IPS-20b (cell line): ENCODE measurements around the gene UBA7.

Source experiments
- H3K27ac ChIP-seq: one replicate; pipeline ENCODE4 v1.5.1; 2013; ENCODE audit warnings: low read length
- H3K27me3 ChIP-seq: 2 replicates; pipeline ENCODE4 v1.6.1; 2013; ENCODE audit warnings: mild to moderate bottlenecking, low read length, inconsistent platforms; ENCODE audit not compliant: insufficient read depth
- H3K36me3 ChIP-seq: 2 replicates; pipeline ENCODE4 v1.6.1; 2013; ENCODE audit warnings: low read depth, mild to moderate bottlenecking, inconsistent platforms, low read length, moderate library complexity; ENCODE audit not compliant: insufficient read depth
- H3K4me1 ChIP-seq: 2 replicates; pipeline ENCODE4 v1.6.1; 2013; ENCODE audit warnings: mild to moderate bottlenecking, control low read depth, inconsistent platforms, low read length, moderate library complexity; ENCODE audit not compliant: insufficient read depth
- H3K4me3 ChIP-seq: 2 replicates; pipeline ENCODE4 v1.5.1; 2013; ENCODE audit warnings: mild to moderate bottlenecking, low read length, inconsistent platforms
- H3K9ac ChIP-seq: 2 replicates; pipeline ENCODE4 v1.6.1; 2013; ENCODE audit warnings: low read depth, mild to moderate bottlenecking, inconsistent platforms, low read length, moderate library complexity
- H3K9me3 ChIP-seq: 2 replicates; pipeline ENCODE4 v1.6.1; 2013; ENCODE audit warnings: mild to moderate bottlenecking, low read depth, low read length, inconsistent platforms; ENCODE audit not compliant: insufficient read depth

UBA7 gene

DNA sequence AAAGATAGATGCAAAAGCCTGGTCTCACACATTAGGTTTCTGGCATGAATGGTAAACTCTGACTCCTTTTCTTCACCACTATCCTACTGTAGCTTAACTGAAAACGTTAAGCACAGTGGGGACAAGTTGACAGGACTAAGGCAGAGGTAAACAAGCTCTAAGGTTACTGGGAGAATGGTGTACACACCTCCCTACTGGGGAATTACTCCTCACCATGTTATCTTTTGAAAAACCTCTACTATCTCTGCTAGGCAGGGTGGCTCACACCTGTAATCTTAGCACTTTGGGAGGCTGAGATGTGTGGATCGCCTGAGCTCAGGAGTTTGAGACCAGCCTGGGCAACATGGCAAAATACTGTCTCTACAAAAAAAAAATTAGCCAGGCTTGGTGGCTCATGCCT, 56.6 kb downstream of the UBA7 start:
- H3K4me1 ChIP-seq, result no peaks in the 10 kb centered on the region
- no peaks in the 10 kb centered on the region for H3K36me3 ChIP-seq
- H3K9ac ChIP-seq, result no peak overlapping the region
- H3K9me3 ChIP-seq, result no peaks in the 10 kb centered on the region
- no peak overlapping the region for H3K4me3 ChIP-seq
- H3K27ac ChIP-seq, result no peak overlapping the region
- H3K27me3 ChIP-seq, result no peaks in the 10 kb centered on the region

DNA sequence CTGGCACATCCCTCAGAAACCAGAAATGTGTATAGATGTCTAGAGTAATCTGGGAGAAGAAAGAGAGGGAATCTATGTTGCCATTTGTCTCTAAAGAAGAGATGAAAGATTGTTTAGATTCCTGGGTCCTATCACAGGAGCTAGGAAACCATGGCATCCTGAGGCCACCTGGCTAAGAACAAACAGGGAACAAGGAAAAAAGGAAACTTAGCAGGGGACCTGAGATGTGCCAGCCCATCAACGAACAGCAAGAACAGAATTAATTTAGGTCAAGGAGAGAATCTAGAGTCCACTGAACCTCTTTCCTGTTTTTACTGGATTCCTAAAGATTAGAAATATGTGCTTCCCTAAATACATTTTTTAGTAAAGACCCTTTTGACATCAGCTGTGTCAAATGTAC, 57.7 kb downstream of the UBA7 start:
- Histone ChIP-seq H3K36me3 (no peaks in the 10 kb centered on the region), H3K27me3 (no peaks in the 10 kb centered on the region), H3K4me1 (no peaks in the 10 kb centered on the region), H3K4me3 (no peak overlapping the region), H3K9me3 (no peaks in the 10 kb centered on the region), H3K27ac (no peak overlapping the region), H3K9ac (no peak overlapping the region)
